Osteocyte (in vitro differentiated cells): ENCODE data around the gene ZNF683. TPM values are rescaled to one million over a fixed set of nuclear protein-coding genes. Genes with fewer than 3 reads are reported as not detected.

ENCODE experiments used
- DNase-seq: peaks from one replicate; pipeline ENCODE4 v3.0.0; 2021; ENCODE audit warnings: mixed read lengths; ENCODE audit not compliant: unreplicated experiment; ENCODE audit errors: extremely low spot score
- H3K27ac Mint-ChIP-seq: one replicate; pipeline ENCODE4 v1.8.0; 2021; ENCODE audit warnings: mild to moderate bottlenecking, mixed read lengths; ENCODE audit not compliant: unreplicated experiment
- H3K27me3 Mint-ChIP-seq: one replicate; pipeline ENCODE4 v1.8.0; 2021; ENCODE audit warnings: mixed read lengths; ENCODE audit not compliant: unreplicated experiment
- H3K36me3 Mint-ChIP-seq: one replicate; pipeline ENCODE4 v1.8.0; 2021; ENCODE audit warnings: mixed read lengths; ENCODE audit not compliant: unreplicated experiment
- H3K4me1 Mint-ChIP-seq: one replicate; pipeline ENCODE4 v1.8.0; 2021; ENCODE audit warnings: mixed read lengths; ENCODE audit not compliant: unreplicated experiment
- H3K4me3 Mint-ChIP-seq: one replicate; pipeline ENCODE4 v1.8.0; 2021; ENCODE audit warnings: mild to moderate bottlenecking, moderate library complexity, mixed read lengths; ENCODE audit not compliant: unreplicated experiment
- H3K9me3 Mint-ChIP-seq: one replicate; pipeline ENCODE4 v1.8.0; 2021; ENCODE audit warnings: mixed read lengths; ENCODE audit not compliant: unreplicated experiment
- total RNA-seq: library from RNA; stranded (reverse); gene quantifications from 2 replicates; pipeline ENCODE4 v1.2.1, GENCODE V29; 2021
- TF ChIP-seq, protein P1 (sequence below): fragments of 200-600 bp; sonication (generic); IDR thresholded peaks from 2 replicates; pipeline ENCODE4 v1.5.0; 2021; ENCODE audit warnings: antibody characterized with exemption, mild to moderate bottlenecking, moderate library complexity

The ZNF683 gene
- total RNA-seq, 1 donor from 2014 or later = not detected

DNA sequence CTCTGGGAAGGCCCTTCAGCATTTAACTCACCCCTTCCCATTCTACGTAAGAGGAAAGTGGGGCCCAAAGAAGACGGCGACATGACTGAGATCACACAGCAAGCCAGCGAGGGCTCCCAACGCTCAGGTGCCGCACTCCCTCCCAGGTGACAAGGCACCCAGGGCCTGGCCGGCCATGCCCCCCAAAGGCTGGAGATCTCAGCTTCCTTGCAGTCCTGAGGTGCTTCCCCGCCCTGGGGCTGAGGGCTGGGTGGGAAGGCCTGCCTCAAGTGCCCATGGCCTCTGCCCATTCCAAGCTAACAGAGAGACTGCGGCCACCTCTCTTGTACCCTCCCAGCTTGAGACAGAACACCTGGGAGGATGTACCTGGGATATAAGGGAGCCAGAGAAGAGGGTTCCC, 17.6 kb downstream of the ZNF683 start:
- H3K27ac Mint-ChIP-seq = no peak overlapping the region
- H3K4me3 Mint-ChIP-seq = no peak overlapping the region
- H3K9me3 Mint-ChIP-seq = no peaks in the 10 kb centered on the region
- peaks cover 1% of the 10 kb centered on the region for H3K4me1 Mint-ChIP-seq
- no peak for DNase-seq
- H3K36me3 Mint-ChIP-seq = no peaks in the 10 kb centered on the region
- peaks cover 27% of the 10 kb centered on the region for H3K27me3 Mint-ChIP-seq
- TF ChIP-seq, protein P1, sequence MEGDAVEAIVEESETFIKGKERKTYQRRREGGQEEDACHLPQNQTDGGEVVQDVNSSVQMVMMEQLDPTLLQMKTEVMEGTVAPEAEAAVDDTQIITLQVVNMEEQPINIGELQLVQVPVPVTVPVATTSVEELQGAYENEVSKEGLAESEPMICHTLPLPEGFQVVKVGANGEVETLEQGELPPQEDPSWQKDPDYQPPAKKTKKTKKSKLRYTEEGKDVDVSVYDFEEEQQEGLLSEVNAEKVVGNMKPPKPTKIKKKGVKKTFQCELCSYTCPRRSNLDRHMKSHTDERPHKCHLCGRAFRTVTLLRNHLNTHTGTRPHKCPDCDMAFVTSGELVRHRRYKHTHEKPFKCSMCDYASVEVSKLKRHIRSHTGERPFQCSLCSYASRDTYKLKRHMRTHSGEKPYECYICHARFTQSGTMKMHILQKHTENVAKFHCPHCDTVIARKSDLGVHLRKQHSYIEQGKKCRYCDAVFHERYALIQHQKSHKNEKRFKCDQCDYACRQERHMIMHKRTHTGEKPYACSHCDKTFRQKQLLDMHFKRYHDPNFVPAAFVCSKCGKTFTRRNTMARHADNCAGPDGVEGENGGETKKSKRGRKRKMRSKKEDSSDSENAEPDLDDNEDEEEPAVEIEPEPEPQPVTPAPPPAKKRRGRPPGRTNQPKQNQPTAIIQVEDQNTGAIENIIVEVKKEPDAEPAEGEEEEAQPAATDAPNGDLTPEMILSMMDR = no peak

GRCh38 chr1:26353976-26354820, 18.4 kb downstream of the ZNF683 start, which contains the start of gene CRYBG2:
TSS of gene CRYBG2 (minus strand) at chr1:26354130. CDS start at chr1:26346657, 7,473 bp downstream.
- no peak within 1 kb of the TSS for H3K4me3 Mint-ChIP-seq
- no peak for DNase-seq
- H3K9me3 Mint-ChIP-seq = no peaks in the 10 kb centered on the region
- no peaks in the 10 kb centered on the region for H3K36me3 Mint-ChIP-seq
- peaks cover 21% of the 10 kb centered on the region for H3K27me3 Mint-ChIP-seq
- peaks cover 1% of the 10 kb centered on the region for H3K4me1 Mint-ChIP-seq
- TF ChIP-seq, protein P1 = no peak
- no peak within 1 kb of the TSS for H3K27ac Mint-ChIP-seq

DNA sequence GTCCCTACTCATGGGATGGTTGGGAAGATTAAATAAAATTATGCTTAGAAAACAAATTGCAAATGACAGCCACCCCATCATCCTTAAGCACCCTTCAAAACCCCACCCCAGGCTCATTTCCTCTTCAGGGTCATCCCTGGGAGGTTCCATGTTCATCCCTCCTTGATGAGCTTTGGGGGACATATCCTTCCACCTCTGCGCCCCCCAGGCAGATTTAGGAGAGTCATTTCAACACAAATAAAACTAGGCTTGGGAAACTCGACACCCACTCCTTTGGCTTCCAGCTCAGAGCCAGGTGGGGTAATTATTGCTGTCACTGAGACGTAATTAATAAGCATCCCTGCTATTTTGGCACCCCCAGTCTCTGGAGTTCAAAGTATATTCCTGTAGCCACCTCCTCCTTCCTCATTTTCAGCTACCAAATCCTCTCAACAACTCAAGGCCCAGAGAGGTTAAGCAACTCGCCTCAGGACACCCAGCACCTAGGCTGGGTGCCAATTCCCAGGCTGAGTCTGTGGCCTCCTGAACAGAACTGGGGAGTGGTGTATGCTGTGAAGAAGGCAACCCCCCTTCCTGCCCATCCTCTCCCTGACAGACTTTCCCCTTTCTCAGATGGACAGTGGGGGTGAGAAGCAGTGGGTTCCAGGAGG, 19.2 kb downstream of the ZNF683 start:
- no peak for DNase-seq
- Mint-ChIP-seq H3K9me3 (no peaks in the 10 kb centered on the region), H3K27ac (no peak overlapping the region), H3K4me3 (no peak overlapping the region), H3K4me1 (peaks cover 1% of the 10 kb centered on the region), H3K27me3 (peaks cover 12% of the 10 kb centered on the region), H3K36me3 (no peaks in the 10 kb centered on the region)
- TF ChIP-seq, protein P1 = no peak

- Mint-ChIP-seq H3K9me3 (no peaks in the 10 kb centered on the region), H3K4me1 (peaks cover 1% of the 10 kb centered on the region), H3K27ac (no peak overlapping the region), H3K4me3 (no peak overlapping the region), H3K27me3 (peaks cover 7% of the 10 kb centered on the region), H3K36me3 (no peaks in the 10 kb centered on the region)
- TF ChIP-seq, protein P1 = no peak
- no peak for DNase-seq
Measured at GRCh38 chr1:26352338-26352679, 20.2 kb downstream of the ZNF683 start.
